Suprapubic skin (tissue), 4 donors: ENCODE data around the gene KTI12. TPM values are rescaled to one million over a fixed set of nuclear protein-coding genes. Genes with fewer than 3 reads are reported as not detected.
"Not testable (repeated sequence)": the region's sequence is repeated elsewhere in the genome, so short reads cannot be mapped to it uniquely, and the experiment has no call there.

ENCODE experiments used
- DNase-seq, 2 donors: peaks; one replicate each; pipeline ENCODE4 v3.0.0-alpha.2; 2019; ENCODE audit warnings: low spot score in 2 of 2
- H3K27ac ChIP-seq: fragments of 200-600 bp; sonication (generic); one replicate; pipeline ENCODE4 v1.5.1; 2019
- H3K27me3 ChIP-seq: fragments of 200-600 bp; sonication (generic); one replicate; pipeline ENCODE4 v1.5.1; 2019
- H3K36me3 ChIP-seq: fragments of 200-600 bp; sonication (generic); one replicate; pipeline ENCODE4 v1.5.1; 2019
- H3K4me1 ChIP-seq: fragments of 200-600 bp; sonication (generic); one replicate; pipeline ENCODE4 v1.5.1; 2019
- H3K4me3 ChIP-seq: fragments of 200-600 bp; sonication (generic); one replicate; pipeline ENCODE4 v1.5.1; 2019; ENCODE audit warnings: mild to moderate bottlenecking
- H3K9me3 ChIP-seq: fragments of 200-600 bp; sonication (generic); one replicate; pipeline ENCODE4 v1.5.1; 2019
- CTCF ChIP-seq, 2 donors: fragments of 200-600 bp in 1 of 2; fragments of 450-650 bp in 1 of 2; sonication (generic) in 1 of 2; IDR thresholded peaks; one replicate each; pipeline ENCODE4 v1.5.1; 2016 to 2019; ENCODE audit warnings: antibody characterized with exemption in 2 of 2, mild to moderate bottlenecking in 1 of 2, moderate library complexity in 1 of 2
- EP300 ChIP-seq: sonication (generic); formaldehyde crosslinking; IDR thresholded peaks from one replicate; pipeline ENCODE4 v1.6.1; 2017; ENCODE audit warnings: antibody characterized with exemption
- POLR2A ChIP-seq, 2 donors: fragments of 450-650 bp; IDR thresholded peaks; one replicate each; pipeline ENCODE4 v1.6.1; 2017; ENCODE audit warnings: antibody characterized with exemption in 2 of 2, mild to moderate bottlenecking in 2 of 2, moderate library complexity in 2 of 2
- POLR2AphosphoS5 ChIP-seq, 3 donors: sonication (generic); formaldehyde crosslinking; IDR thresholded peaks; one replicate each; pipeline ENCODE4 v1.6.1; 2017; ENCODE audit warnings: antibody characterized with exemption in 3 of 3
- WGBS: methylation state at CpG from one replicate; pipeline ENCODE4 v1.1.5; 2018; 5-methylcytosine and 5-hydroxymethylcytosine counted together
- total RNA-seq, 4 donors: library from RNA; depleted of rRNA; stranded (reverse); fragments of >200 nt; gene quantifications; one replicate each; pipeline ENCODE4 v1.1.0, GENCODE V29; 2016

KTI12 gene
- total RNA-seq, 4 donors from 2014 or later = 8.0 to 15.9 (median 9.5) TPM

- Histone ChIP-seq H3K9me3 (no peaks in the 10 kb centered on the region), H3K4me3 (peak overlapping the region; percentile 98), H3K36me3 (no peaks in the 10 kb centered on the region), H3K27ac (no peak overlapping the region), H3K27me3 (no peaks in the 10 kb centered on the region), H3K4me1 (peaks cover 44% of the 10 kb centered on the region)
- WGBS = 95% methylated on average over 1 of the region's 1 CpG
- TF ChIP-seq CTCF (IDR thresholded peaks at IDR 0.05) (no peak), POLR2AphosphoS5 (IDR thresholded peaks at IDR 0.05) (no peak), POLR2A (IDR thresholded peaks at IDR 0.05) (no peak), EP300 (no peak)
- no peak for DNase-seq
Measured at GRCh38 chr1:52053862-52054261, 20.3 kb upstream of the KTI12 start.

- DNase-seq, H3K36me3 ChIP-seq: not testable (repeated sequence)
- 100% methylated on average over 4 of the region's 4 CpGs for WGBS
Measured at GRCh38 chr1:52049337-52049736, 15.7 kb upstream of the KTI12 start.

GRCh38 chr1:52045666-52046195 is 12.1 kb upstream of the KTI12 start:
- H3K27me3 ChIP-seq, H3K4me1 ChIP-seq, H3K27ac ChIP-seq, H3K4me3 ChIP-seq, H3K36me3 ChIP-seq, H3K9me3 ChIP-seq, DNase-seq: not testable (repeated sequence)
- WGBS = 98% methylated on average over 4 of the region's 4 CpGs

More at GRCh38 chr1:52049337-52049736, 15.7 kb upstream of the KTI12 start:
- not testable (repeated sequence) for H3K9me3 ChIP-seq, H3K4me3 ChIP-seq, H3K27me3 ChIP-seq, H3K27ac ChIP-seq
- H3K4me1 ChIP-seq = peaks cover 13% of the 10 kb centered on the region

GRCh38 chr1:52045236-52045635 is 11.6 kb upstream of the KTI12 start:
- no peak overlapping the region for H3K4me3 ChIP-seq
- H3K36me3 ChIP-seq = peaks cover 13% of the 10 kb centered on the region
- H3K4me1 ChIP-seq = no peaks in the 10 kb centered on the region
- no peak overlapping the region for H3K27ac ChIP-seq
- no peak for DNase-seq
- H3K9me3 ChIP-seq = no peaks in the 10 kb centered on the region
- H3K27me3 ChIP-seq = no peaks in the 10 kb centered on the region
- 96% methylated on average over 2 of the region's 2 CpGs for WGBS
- TF ChIP-seq CTCF (IDR thresholded peaks at IDR 0.05) (no peak), POLR2A (IDR thresholded peaks at IDR 0.05) (no peak), EP300 (no peak), POLR2AphosphoS5 (IDR thresholded peaks at IDR 0.05) (no peak)

- no peak overlapping the region for H3K4me3 ChIP-seq
- WGBS = 94% methylated on average over 4 of the region's 4 CpGs
- no peak overlapping the region for H3K27ac ChIP-seq
- no peak for DNase-seq
- H3K4me1 ChIP-seq = no peaks in the 10 kb centered on the region
- H3K9me3 ChIP-seq = no peaks in the 10 kb centered on the region
- TF ChIP-seq EP300 (no peak), POLR2AphosphoS5 (IDR thresholded peaks at IDR 0.05) (no peak), CTCF (IDR thresholded peaks at IDR 0.05) (no peak), POLR2A (IDR thresholded peaks at IDR 0.05) (no peak)
- peaks cover 29% of the 10 kb centered on the region for H3K36me3 ChIP-seq
- no peaks in the 10 kb centered on the region for H3K27me3 ChIP-seq
Measured at GRCh38 chr1:52041551-52042185, 8.1 kb upstream of the KTI12 start.

- H3K36me3 ChIP-seq = peaks cover 29% of the 10 kb centered on the region
- H3K9me3 ChIP-seq = no peaks in the 10 kb centered on the region
- no peaks in the 10 kb centered on the region for H3K27me3 ChIP-seq
- no peak for DNase-seq
- H3K4me3 ChIP-seq = no peak overlapping the region
- TF ChIP-seq CTCF (IDR thresholded peaks at IDR 0.05) (no peak), POLR2AphosphoS5 (IDR thresholded peaks at IDR 0.05) (no peak), POLR2A (IDR thresholded peaks at IDR 0.05) (no peak), EP300 (no peak)
- no peak overlapping the region for H3K27ac ChIP-seq
- H3K4me1 ChIP-seq = peaks cover 6% of the 10 kb centered on the region
- 97% methylated on average over 1 of the region's 1 CpG for WGBS
Measured at GRCh38 chr1:52037909-52038308, 4.3 kb upstream of the KTI12 start.
